Neural progenitor cell (in vitro differentiated cells): ENCODE data around the gene RPS3A. TPM values are rescaled to one million over a fixed set of nuclear protein-coding genes. Genes with fewer than 3 reads are reported as not detected.

Experiments used
- DNase-seq: peaks from one replicate; pipeline ENCODE4 v3.0.0-alpha.2; 2016; ENCODE audit warnings: low spot score
- H2AFZ ChIP-seq: fragments of 200-600 bp; sonication (generic); replicated peaks from 2 replicates; pipeline ENCODE4 v1.6.1; 2016; ENCODE audit warnings: antibody characterized with exemption
- H3F3A ChIP-seq: fragments of 200-600 bp; sonication (generic); 2 replicates; pipeline ENCODE4 v1.6.1; 2016; ENCODE audit warnings: antibody characterized with exemption, low read depth
- H3K27ac ChIP-seq: fragments of 200-600 bp; sonication (generic); 2 replicates; pipeline ENCODE4 v1.5.1; 2016; ENCODE audit warnings: mild to moderate bottlenecking
- H3K27me3 ChIP-seq: fragments of 200-600 bp; sonication (generic); 2 replicates; pipeline ENCODE4 v1.6.1; 2016; ENCODE audit warnings: mild to moderate bottlenecking, moderate library complexity
- H3K36me3 ChIP-seq: fragments of 200-600 bp; sonication (generic); 2 replicates; pipeline ENCODE4 v1.5.1; 2016
- H3K4me1 ChIP-seq: fragments of 200-600 bp; sonication (generic); 2 replicates; pipeline ENCODE4 v1.6.1; 2016; ENCODE audit warnings: mixed run types
- H3K4me2 ChIP-seq: fragments of 200-600 bp; sonication (generic); 2 replicates; pipeline ENCODE4 v1.6.1; 2016
- H3K4me3 ChIP-seq: fragments of 200-600 bp; sonication (generic); 2 replicates; pipeline ENCODE4 v1.5.1; 2016
- H3K79me2 ChIP-seq: fragments of 200-600 bp; sonication (generic); 2 replicates; pipeline ENCODE4 v1.6.1; 2016; ENCODE audit warnings: low read depth
- H3K9ac ChIP-seq: fragments of 200-600 bp; sonication (generic); 2 replicates; pipeline ENCODE4 v1.6.1; 2016
- H3K9me3 ChIP-seq: fragments of 200-600 bp; sonication (generic); 2 replicates; pipeline ENCODE4 v1.5.1; 2016; ENCODE audit warnings: low read depth
- H4K20me1 ChIP-seq: fragments of 200-600 bp; sonication (generic); 2 replicates; pipeline ENCODE4 v1.6.1; 2016; ENCODE audit warnings: low read depth
- H3K27ac Mint-ChIP-seq: 3 replicates; pipeline ENCODE4 v1.8.0; 2021; ENCODE audit warnings: mixed read lengths
- H3K27me3 Mint-ChIP-seq: 2 replicates; pipeline ENCODE4 v1.8.0; 2022; ENCODE audit warnings: low read depth, mild to moderate bottlenecking, inconsistent platforms, moderate library complexity, mixed read lengths; ENCODE audit not compliant: insufficient read depth
- H3K36me3 Mint-ChIP-seq: 3 replicates; pipeline ENCODE4 v1.8.0; 2021; ENCODE audit warnings: mixed read lengths
- H3K4me1 Mint-ChIP-seq: 3 replicates; pipeline ENCODE4 v1.8.0; 2021; ENCODE audit warnings: mixed read lengths
- H3K4me3 Mint-ChIP-seq: 3 replicates; pipeline ENCODE4 v1.8.0; 2021; ENCODE audit warnings: mild to moderate bottlenecking, moderate library complexity, mixed read lengths
- H3K9me3 Mint-ChIP-seq: 3 replicates; pipeline ENCODE4 v1.8.0; 2020; ENCODE audit warnings: mixed read lengths
- EZH2 ChIP-seq: fragments of 200-600 bp; sonication (generic); IDR thresholded peaks from 2 replicates; pipeline ENCODE4 v1.6.1; 2017; ENCODE audit warnings: antibody characterized with exemption, mild to moderate bottlenecking, moderate library complexity
- EZH2phosphoT487 ChIP-seq: fragments of 200-600 bp; sonication (generic); IDR thresholded peaks from 2 replicates; pipeline ENCODE4 v1.6.1; 2017; ENCODE audit warnings: antibody characterized with exemption
- total RNA-seq: library from RNA; depleted of rRNA; stranded (reverse); fragments of >200 nt; gene quantifications from 2 replicates; pipeline ENCODE4 v1.2.3, GENCODE V29; 2015; ENCODE audit warnings: low replicate concordance
- TF ChIP-seq, protein P1 (sequence below): fragments of 200-600 bp; sonication (generic); IDR thresholded peaks from 2 replicates; pipeline ENCODE4 v1.5.1; 2017; ENCODE audit warnings: antibody characterized with exemption, mild to moderate bottlenecking

Gene RPS3A
- total RNA-seq, 1 donor from 2014 or later: 9,356 TPM

DNA sequence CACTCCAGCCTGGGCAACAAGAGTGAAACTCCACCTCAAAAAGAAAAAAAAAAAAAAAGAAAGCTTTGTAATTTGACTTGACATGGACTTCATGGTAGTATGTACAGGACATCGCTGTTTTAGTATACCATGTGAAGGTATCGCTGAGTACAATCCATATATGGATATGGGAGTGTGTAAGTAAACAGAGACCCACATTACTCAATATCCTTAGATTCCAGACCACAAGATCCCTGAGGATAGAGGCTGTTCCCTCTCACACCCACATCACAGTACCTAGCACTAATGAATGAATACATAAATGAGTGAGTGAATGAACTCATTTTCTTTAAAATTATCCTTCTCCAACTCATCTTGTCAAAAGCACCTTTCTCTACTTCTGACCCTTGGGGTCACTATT lies 8.4 kb upstream of the RPS3A start:
- Mint-ChIP-seq H3K27me3 (peaks cover 2% of the 10 kb centered on the region), H3K36me3 (no peaks in the 10 kb centered on the region), H3K4me1 (no peaks in the 10 kb centered on the region), H3K9me3 (no peaks in the 10 kb centered on the region), H3K27ac (no peak overlapping the region), H3K4me3 (no peak overlapping the region)
- Histone ChIP-seq H3K4me3 (no peak overlapping the region), H3K27ac (no peak overlapping the region), H3K27me3 (no peaks in the 10 kb centered on the region), H3F3A (no peaks in the 10 kb centered on the region), H3K36me3 (no peaks in the 10 kb centered on the region), H3K9ac (no peak overlapping the region), H4K20me1 (no peaks in the 10 kb centered on the region), H3K4me2 (no peak overlapping the region), H3K79me2 (no peaks in the 10 kb centered on the region), H3K9me3 (no peaks in the 10 kb centered on the region), H3K4me1 (no peaks in the 10 kb centered on the region), H2AFZ (no peak overlapping the region)
- DNase-seq: no peak
- TF ChIP-seq EZH2phosphoT487 (no peak), EZH2 (no peak)
- TF ChIP-seq, protein P1, sequence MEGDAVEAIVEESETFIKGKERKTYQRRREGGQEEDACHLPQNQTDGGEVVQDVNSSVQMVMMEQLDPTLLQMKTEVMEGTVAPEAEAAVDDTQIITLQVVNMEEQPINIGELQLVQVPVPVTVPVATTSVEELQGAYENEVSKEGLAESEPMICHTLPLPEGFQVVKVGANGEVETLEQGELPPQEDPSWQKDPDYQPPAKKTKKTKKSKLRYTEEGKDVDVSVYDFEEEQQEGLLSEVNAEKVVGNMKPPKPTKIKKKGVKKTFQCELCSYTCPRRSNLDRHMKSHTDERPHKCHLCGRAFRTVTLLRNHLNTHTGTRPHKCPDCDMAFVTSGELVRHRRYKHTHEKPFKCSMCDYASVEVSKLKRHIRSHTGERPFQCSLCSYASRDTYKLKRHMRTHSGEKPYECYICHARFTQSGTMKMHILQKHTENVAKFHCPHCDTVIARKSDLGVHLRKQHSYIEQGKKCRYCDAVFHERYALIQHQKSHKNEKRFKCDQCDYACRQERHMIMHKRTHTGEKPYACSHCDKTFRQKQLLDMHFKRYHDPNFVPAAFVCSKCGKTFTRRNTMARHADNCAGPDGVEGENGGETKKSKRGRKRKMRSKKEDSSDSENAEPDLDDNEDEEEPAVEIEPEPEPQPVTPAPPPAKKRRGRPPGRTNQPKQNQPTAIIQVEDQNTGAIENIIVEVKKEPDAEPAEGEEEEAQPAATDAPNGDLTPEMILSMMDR: no peak

DNA sequence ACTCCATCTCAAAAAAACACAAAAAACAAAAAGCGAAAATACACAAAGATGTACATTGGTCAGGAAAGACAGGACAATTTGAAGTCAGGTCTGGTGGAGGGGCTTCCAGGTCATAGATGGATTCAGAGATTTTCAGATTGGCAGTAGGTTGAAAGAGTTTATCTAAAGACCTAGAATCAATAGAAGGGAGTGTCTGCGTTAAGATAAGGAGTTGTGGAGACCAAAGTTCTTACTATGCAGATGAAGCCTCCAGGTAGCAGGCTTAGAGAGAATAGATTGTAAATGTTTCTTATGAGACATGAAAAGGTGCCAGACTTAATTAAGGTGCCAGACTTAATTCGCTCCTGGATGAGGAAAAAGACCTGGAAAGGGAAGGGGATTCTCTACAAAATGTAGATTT lies 6.9 kb upstream of the RPS3A start:
- Histone ChIP-seq H3K9ac (no peak overlapping the region), H3F3A (no peaks in the 10 kb centered on the region)
- H3K9me3 Mint-ChIP-seq: no peaks in the 10 kb centered on the region

DNA sequence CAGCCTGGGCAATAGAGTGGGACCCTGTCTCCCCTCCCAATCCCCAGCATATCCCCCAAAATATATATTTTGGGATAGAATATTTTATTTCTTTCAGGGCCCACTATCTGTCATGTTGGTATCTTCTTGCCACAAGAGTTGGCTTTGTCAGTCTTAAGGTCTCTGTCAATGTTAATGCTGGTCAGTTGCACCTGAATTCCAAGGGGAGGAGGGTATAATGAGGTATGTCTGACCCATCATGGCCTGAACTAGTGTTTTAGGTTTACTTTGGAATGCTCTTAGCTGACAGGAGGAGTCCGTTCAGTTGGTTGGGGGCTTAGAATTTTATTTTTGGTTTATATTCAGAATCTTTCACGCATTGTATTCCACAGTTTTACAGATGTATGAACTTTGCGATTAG lies 6.2 kb upstream of the RPS3A start:
- Histone ChIP-seq H3K9ac (no peak overlapping the region), H4K20me1 (no peaks in the 10 kb centered on the region), H3K9me3 (no peaks in the 10 kb centered on the region), H3K27ac (no peak overlapping the region), H3K36me3 (no peaks in the 10 kb centered on the region), H3K4me1 (no peaks in the 10 kb centered on the region), H3K27me3 (no peaks in the 10 kb centered on the region), H3K79me2 (no peaks in the 10 kb centered on the region), H3K4me2 (no peak overlapping the region), H2AFZ (no peak overlapping the region), H3K4me3 (no peak overlapping the region), H3F3A (no peaks in the 10 kb centered on the region)
- Mint-ChIP-seq H3K27me3 (peaks cover 2% of the 10 kb centered on the region), H3K4me3 (no peak overlapping the region), H3K27ac (no peak overlapping the region), H3K36me3 (no peaks in the 10 kb centered on the region), H3K4me1 (no peaks in the 10 kb centered on the region), H3K9me3 (no peaks in the 10 kb centered on the region)
- DNase-seq: no peak
- no peak for TF ChIP-seq EZH2phosphoT487
- TF ChIP-seq, protein P1: no peak
- TF ChIP-seq EZH2: no peak

More for the DNA sequence above, 6.9 kb upstream of the RPS3A start:
- Histone ChIP-seq H2AFZ (no peak overlapping the region), H3K4me3 (no peak overlapping the region), H3K36me3 (no peaks in the 10 kb centered on the region), H3K4me2 (no peak overlapping the region), H3K9me3 (no peaks in the 10 kb centered on the region), H3K27ac (no peak overlapping the region), H3K79me2 (no peaks in the 10 kb centered on the region), H3K27me3 (no peaks in the 10 kb centered on the region), H3K4me1 (no peaks in the 10 kb centered on the region), H4K20me1 (no peaks in the 10 kb centered on the region)
- no peaks in the 10 kb centered on the region for H3K4me1 Mint-ChIP-seq
- no peak overlapping the region for H3K27ac Mint-ChIP-seq
- no peak for TF ChIP-seq EZH2phosphoT487
- TF ChIP-seq EZH2: no peak
- TF ChIP-seq, protein P1: no peak
- H3K27me3 Mint-ChIP-seq: peaks cover 2% of the 10 kb centered on the region
- no peaks in the 10 kb centered on the region for H3K36me3 Mint-ChIP-seq
- no peak for DNase-seq
- no peak overlapping the region for H3K4me3 Mint-ChIP-seq
